SK-N-MC (cell line): ENCODE measurements around the gene NALCN.

ENCODE experiments used
- DNase-seq: peaks from one replicate; pipeline ENCODE4 v3.0.0-alpha.2; 2011; ENCODE audit warnings: low read depth, low spot score
- H3K27ac ChIP-seq: fragments of 200-600 bp; sonication (generic); 2 replicates; pipeline ENCODE4 v1.5.1; 2016; ENCODE audit warnings: mixed run types
- H3K36me3 ChIP-seq: fragments of 200-600 bp; sonication (generic); 2 replicates; pipeline ENCODE4 v1.6.1; 2017; ENCODE audit warnings: antibody characterized with exemption, low read length, mixed read lengths; ENCODE audit not compliant: insufficient read depth
- H3K4me3 ChIP-seq: fragments of 200-600 bp; sonication (generic); 2 replicates; pipeline ENCODE4 v1.5.1; 2016
- H3K9ac ChIP-seq: fragments of 200-600 bp; sonication (generic); 2 replicates; pipeline ENCODE4 v1.8.0; 2017; ENCODE audit warnings: mixed run types, mixed read lengths; ENCODE audit not compliant: insufficient read length
- H3K9me3 ChIP-seq: fragments of 200-600 bp; sonication (generic); 2 replicates; pipeline ENCODE4 v1.6.1; 2017; ENCODE audit warnings: low read depth, mild to moderate bottlenecking, antibody characterized with exemption, low read length, moderate library complexity, mixed read lengths
- EZH2 ChIP-seq: fragments of 200-600 bp; sonication (generic); IDR thresholded peaks from one replicate; pipeline ENCODE4 v1.6.1; 2017; ENCODE audit warnings: antibody characterized with exemption
- FOXP2 ChIP-seq: optimal IDR thresholded peaks from 2 replicates; pipeline ENCODE3; 2011; ENCODE audit warnings: mild to moderate bottlenecking, moderate library complexity; ENCODE audit not compliant: insufficient read depth; ENCODE audit errors: extremely low read length, control extremely low read depth
- POLR2AphosphoS5 ChIP-seq: IDR thresholded peaks from 2 replicates; pipeline ENCODE4 v1.6.1; 2012; ENCODE audit warnings: mild to moderate bottlenecking, low read depth, low read length, borderline replicate concordance

NALCN gene

GRCh38 chr13:101423872-101424271 lies 7.6 kb upstream of the NALCN start:
- H3K4me3 ChIP-seq: no peak overlapping the region
- DNase-seq: no peak
- no peak overlapping the region for H3K9ac ChIP-seq
- H3K9me3 ChIP-seq: no peaks in the 10 kb centered on the region
- H3K27ac ChIP-seq: no peak overlapping the region
- H3K36me3 ChIP-seq: no peaks in the 10 kb centered on the region
- TF ChIP-seq FOXP2 (no peak), POLR2AphosphoS5 (no peak), EZH2 (no peak)

GRCh38 chr13:101417501-101417900 lies 1.2 kb upstream of the NALCN start:
- no peak overlapping the region for H3K9ac ChIP-seq
- TF ChIP-seq POLR2AphosphoS5 (no peak), EZH2 (no peak), FOXP2 (no peak)
- H3K4me3 ChIP-seq: no peak overlapping the region
- no peaks in the 10 kb centered on the region for H3K36me3 ChIP-seq
- H3K9me3 ChIP-seq: no peaks in the 10 kb centered on the region
- no peak overlapping the region for H3K27ac ChIP-seq
- DNase-seq: no peak

DNA sequence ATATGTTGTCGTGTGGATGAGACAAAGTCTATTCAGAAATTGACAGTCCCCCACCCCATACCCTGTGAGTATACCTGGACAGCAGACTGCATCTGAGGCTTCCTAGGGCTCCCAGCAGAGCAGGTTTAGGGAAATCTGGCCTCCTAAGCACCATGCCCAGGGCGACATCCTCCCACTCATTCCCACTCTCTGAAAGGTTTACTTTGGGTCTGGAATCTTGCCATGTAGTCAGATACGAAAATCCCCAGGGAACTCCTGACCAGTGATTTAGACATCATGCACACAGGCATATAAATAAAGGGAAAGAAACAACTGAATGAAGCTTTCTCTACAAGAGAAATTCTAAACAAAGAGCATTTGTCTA lies 717 bp upstream of the NALCN start:
- Histone ChIP-seq H3K36me3 (no peaks in the 10 kb centered on the region), H3K27ac (no peak overlapping the region), H3K9ac (no peak overlapping the region), H3K4me3 (no peak overlapping the region), H3K9me3 (no peaks in the 10 kb centered on the region)
- DNase-seq: no peak
- TF ChIP-seq POLR2AphosphoS5 (no peak), EZH2 (no peak), FOXP2 (no peak)

- Histone ChIP-seq H3K4me3 (peak overlapping the region; percentile 66), H3K36me3 (no peaks in the 10 kb centered on the region), H3K9me3 (no peaks in the 10 kb centered on the region), H3K9ac (no peak overlapping the region), H3K27ac (no peak overlapping the region)
- DNase-seq: no peak
- TF ChIP-seq FOXP2: no peak
- TF ChIP-seq POLR2AphosphoS5: no peak
- TF ChIP-seq EZH2: no peak
These were observed 742 bp downstream of the NALCN start for GRCh38 chr13:101415358-101416174.

- no peak for TF ChIP-seq EZH2
- TF ChIP-seq FOXP2: no peak
- TF ChIP-seq POLR2AphosphoS5: no peak
- DNase-seq: no peak
- no peaks in the 10 kb centered on the region for H3K9me3 ChIP-seq
- no peak overlapping the region for H3K9ac ChIP-seq
- no peaks in the 10 kb centered on the region for H3K36me3 ChIP-seq
- no peak overlapping the region for H3K27ac ChIP-seq
- no peak overlapping the region for H3K4me3 ChIP-seq
These were observed 4.2 kb downstream of the NALCN start for GRCh38 chr13:101412076-101412475.

GRCh38 chr13:101408992-101409656 lies 7.2 kb downstream of the NALCN start:
- Histone ChIP-seq H3K36me3 (no peaks in the 10 kb centered on the region), H3K4me3 (no peak overlapping the region), H3K9me3 (no peaks in the 10 kb centered on the region), H3K9ac (no peak overlapping the region), H3K27ac (no peak overlapping the region)
- TF ChIP-seq EZH2 (no peak), FOXP2 (no peak), POLR2AphosphoS5 (no peak)
- DNase-seq: no peak

DNA sequence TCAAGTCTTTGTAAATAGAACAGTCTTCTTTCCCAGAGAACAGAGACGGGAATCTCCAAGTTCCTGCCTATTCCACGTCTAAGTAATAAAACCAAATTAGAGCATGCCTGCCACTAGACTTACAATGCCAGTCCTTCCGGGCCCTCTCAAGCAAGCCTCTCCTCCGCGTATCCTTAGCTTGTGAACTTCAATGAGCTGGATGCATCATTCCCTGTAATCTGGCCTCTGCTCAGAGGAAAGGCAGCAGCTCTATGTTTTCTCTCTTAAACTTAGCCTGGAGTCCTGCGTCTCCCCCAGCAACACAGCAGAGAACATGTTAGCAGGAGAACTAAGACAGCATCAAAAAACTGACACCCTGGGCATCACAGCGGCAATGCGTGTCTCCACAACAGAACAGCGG lies 8.2 kb downstream of the NALCN start:
- Histone ChIP-seq H3K27ac (no peak overlapping the region), H3K9ac (no peak overlapping the region), H3K36me3 (no peaks in the 10 kb centered on the region), H3K9me3 (no peaks in the 10 kb centered on the region), H3K4me3 (no peak overlapping the region)
- DNase-seq: no peak
- TF ChIP-seq FOXP2 (no peak), POLR2AphosphoS5 (no peak)

- TF ChIP-seq FOXP2 (no peak), POLR2AphosphoS5 (no peak), EZH2 (no peak)
- no peaks in the 10 kb centered on the region for H3K36me3 ChIP-seq
- H3K4me3 ChIP-seq: no peak overlapping the region
- DNase-seq: no peak
- H3K9ac ChIP-seq: no peak overlapping the region
- H3K27ac ChIP-seq: no peak overlapping the region
- H3K9me3 ChIP-seq: no peaks in the 10 kb centered on the region
These were observed 9.5 kb downstream of the NALCN start for GRCh38 chr13:101406791-101407190.
